ENCODE measurements around the gene MARVELD2. TPM values are rescaled to one million over a fixed set of nuclear protein-coding genes. Genes with fewer than 3 reads are reported as not detected.

Gene MARVELD2
- total and polyA plus RNA-seq, 2 of the 13 experiments (the other 11 are each of a cell fraction or from before 2014, with no cell fraction given) = 11.1 to 15.4 TPM

GRCh38 chr5:69414885-69415583 lies at the start of gene MARVELD2 (continued):
- TF ChIP-seq ZBTB8A (CRISPR knock-in tag; IDR thresholded peaks at IDR 0.05; ENCODE audit: borderline replicate concordance, low read depth) (no peak), ZNF678 (CRISPR knock-in tag; IDR thresholded peaks at IDR 0.05) (no peak), ZNF639 (CRISPR knock-in tag; conservative IDR thresholded peaks at IDR 0.05) (peak; percentile 82; the same call in 1 of the 2 replicates), ZNF670 (CRISPR knock-in tag; IDR thresholded peaks at IDR 0.05; ENCODE audit: borderline replicate concordance) (peak; percentile 86; the same call in 1 of the 2 replicates), GRHL1 (CRISPR knock-in tag; conservative IDR thresholded peaks at IDR 0.05) (no peak), RORA (CRISPR knock-in tag; IDR thresholded peaks at IDR 0.05) (no peak), ZNF30 (CRISPR knock-in tag; IDR thresholded peaks at IDR 0.05) (no peak), ZNF773 (CRISPR knock-in tag; IDR thresholded peaks at IDR 0.05; ENCODE audit: borderline replicate concordance) (0 out of 2 replicates have a peak, but pooled peaks have one; percentile 40), NFYB (CRISPR knock-in tag; IDR thresholded peaks at IDR 0.05) (no peak), ZNF331 (CRISPR knock-in tag; IDR thresholded peaks at IDR 0.05) (peak; percentile 77), FOXK2 (IDR thresholded peaks at IDR 0.05) (no peak), ZNF12 (CRISPR knock-in tag; IDR thresholded peaks at IDR 0.05) (no peak), CERS6 (CRISPR knock-in tag; IDR thresholded peaks at IDR 0.05) (no peak), MAFK (conservative IDR thresholded peaks at IDR 0.05 in 1 of 2, IDR thresholded peaks at IDR 0.05 in 1 of 2; ENCODE audit: low read length in 2 of 2) (no peak), TBP (CRISPR knock-in tag; IDR thresholded peaks at IDR 0.05) (no peak), ZNF790 (CRISPR knock-in tag; IDR thresholded peaks at IDR 0.05; ENCODE audit: borderline replicate concordance) (no peak)
- TF ChIP-seq, protein P1, sequence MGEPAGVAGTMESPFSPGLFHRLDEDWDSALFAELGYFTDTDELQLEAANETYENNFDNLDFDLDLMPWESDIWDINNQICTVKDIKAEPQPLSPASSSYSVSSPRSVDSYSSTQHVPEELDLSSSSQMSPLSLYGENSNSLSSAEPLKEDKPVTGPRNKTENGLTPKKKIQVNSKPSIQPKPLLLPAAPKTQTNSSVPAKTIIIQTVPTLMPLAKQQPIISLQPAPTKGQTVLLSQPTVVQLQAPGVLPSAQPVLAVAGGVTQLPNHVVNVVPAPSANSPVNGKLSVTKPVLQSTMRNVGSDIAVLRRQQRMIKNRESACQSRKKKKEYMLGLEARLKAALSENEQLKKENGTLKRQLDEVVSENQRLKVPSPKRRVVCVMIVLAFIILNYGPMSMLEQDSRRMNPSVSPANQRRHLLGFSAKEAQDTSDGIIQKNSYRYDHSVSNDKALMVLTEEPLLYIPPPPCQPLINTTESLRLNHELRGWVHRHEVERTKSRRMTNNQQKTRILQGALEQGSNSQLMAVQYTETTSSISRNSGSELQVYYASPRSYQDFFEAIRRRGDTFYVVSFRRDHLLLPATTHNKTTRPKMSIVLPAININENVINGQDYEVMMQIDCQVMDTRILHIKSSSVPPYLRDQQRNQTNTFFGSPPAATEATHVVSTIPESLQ (CRISPR knock-in tag; conservative IDR thresholded peaks at IDR 0.05) = no peak
- TF ChIP-seq, protein P2, sequence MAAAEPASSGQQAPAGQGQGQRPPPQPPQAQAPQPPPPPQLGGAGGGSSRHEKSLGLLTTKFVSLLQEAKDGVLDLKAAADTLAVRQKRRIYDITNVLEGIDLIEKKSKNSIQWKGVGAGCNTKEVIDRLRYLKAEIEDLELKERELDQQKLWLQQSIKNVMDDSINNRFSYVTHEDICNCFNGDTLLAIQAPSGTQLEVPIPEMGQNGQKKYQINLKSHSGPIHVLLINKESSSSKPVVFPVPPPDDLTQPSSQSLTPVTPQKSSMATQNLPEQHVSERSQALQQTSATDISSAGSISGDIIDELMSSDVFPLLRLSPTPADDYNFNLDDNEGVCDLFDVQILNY (CRISPR knock-in tag; conservative IDR thresholded peaks at IDR 0.05) = no peak
- TF ChIP-seq, protein P3, sequence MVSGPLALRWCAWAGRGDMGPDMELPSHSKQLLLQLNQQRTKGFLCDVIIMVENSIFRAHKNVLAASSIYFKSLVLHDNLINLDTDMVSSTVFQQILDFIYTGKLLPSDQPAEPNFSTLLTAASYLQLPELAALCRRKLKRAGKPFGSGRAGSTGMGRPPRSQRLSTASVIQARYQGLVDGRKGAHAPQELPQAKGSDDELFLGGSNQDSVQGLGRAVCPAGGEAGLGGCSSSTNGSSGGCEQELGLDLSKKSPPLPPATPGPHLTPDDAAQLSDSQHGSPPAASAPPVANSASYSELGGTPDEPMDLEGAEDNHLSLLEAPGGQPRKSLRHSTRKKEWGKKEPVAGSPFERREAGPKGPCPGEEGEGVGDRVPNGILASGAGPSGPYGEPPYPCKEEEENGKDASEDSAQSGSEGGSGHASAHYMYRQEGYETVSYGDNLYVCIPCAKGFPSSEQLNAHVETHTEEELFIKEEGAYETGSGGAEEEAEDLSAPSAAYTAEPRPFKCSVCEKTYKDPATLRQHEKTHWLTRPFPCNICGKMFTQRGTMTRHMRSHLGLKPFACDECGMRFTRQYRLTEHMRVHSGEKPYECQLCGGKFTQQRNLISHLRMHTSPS (CRISPR knock-in tag; IDR thresholded peaks at IDR 0.05; ENCODE audit: low read depth) = no peak

All from HepG2 (cell line).